ENCODE results near the gene APBB2.

Gene APBB2

DNA sequence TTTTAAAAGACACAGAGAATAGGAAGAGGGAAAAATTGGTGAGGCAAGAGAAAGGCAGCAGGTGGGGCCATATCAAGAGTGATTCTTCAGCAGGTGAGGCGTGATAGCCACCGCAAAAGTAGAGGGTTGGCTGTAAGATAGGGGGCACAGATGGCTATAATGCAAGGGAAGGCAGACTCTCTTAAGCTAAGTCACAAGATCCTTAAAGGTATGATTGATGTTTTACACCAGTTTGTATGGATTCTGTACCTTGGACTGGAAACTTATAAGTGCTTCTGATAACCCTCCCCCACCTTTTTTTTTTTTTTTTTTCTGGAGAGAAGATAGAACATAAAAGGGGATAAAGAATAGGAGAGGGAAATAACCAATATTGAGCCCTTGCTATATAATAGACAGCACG, 424.6 kb downstream of the APBB2 start:
- DNase-seq = no peak

DNA sequence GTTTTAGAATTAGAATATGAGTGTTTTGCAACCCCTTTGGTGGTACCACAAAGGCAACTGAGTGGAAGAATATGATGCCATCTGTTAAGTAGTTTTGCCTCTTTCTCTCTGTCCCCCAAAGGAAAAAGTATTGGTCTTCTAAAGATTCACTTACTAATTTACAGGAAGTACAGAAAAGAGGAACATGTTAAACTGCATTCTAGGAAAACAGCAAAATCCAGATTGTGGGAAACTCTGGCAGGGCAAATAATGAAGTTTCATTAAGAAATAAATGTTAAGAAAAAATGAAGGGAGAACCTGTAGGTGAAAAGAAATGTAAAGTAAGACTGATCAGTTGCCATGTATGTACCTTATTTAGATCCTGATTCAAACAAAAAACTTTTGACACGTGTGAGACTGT, 425.3 kb downstream of the APBB2 start:
- DNase-seq = peak; percentile 42

DNA sequence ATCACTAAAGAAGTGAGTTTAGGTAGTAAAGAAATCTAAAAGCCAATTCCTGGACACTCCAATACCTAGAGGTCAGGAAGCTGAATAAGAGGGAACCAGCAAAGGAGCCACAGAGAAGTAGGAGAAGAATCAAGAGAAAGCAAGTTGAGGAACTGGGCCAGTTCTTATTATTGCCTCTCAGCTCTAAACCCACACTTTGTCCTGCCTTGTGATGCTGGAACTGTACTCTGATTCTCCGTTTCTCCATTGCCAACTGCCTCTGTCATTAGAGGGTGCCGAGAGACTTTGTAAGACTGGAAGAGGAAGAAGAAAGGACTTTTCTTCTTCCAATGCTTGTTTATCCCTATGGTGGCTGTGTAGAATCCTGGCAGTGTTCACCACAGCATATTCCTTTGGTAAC, 426.0 kb downstream of the APBB2 start:
- peak; percentile 63 for DNase-seq

DNA sequence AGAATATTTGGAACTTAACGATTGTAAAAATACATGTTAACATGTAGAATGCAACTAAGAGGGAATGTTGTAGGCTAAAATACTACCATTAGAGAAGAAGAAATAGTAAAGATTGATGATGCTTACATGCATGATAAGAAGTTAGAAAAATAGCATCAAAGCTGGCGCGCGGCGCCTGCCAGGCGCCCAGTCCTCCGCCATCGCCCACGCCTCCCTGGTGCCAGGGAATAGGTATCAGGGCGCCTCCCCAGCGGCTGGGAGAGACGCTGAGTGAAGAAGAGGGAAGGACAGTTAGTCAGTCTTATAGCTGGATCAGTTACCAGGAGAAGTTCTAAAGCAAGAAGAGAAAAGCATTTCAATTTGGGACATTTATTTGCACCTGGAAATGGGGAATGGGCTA, 428.6 kb downstream of the APBB2 start:
- no peak for DNase-seq

DNA sequence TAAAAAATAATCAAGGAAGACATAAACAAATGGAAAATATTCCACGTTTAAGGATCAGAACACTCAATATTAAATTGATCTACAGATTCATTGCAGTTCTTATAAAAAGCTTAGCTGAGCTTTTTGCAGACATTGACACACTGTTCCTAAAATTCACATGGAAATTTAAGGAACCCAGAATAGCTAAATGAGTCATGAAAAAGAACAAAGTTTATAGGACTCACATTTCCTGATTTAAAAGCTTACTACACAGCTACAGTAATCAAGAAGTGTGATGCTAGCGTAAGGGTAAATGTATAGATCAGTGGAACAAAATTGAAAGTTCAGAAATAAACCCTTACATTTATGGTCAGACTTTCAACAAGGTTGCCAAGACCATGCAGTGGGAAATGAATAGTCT, 431.5 kb downstream of the APBB2 start:
- peak; percentile 81 for DNase-seq

DNA sequence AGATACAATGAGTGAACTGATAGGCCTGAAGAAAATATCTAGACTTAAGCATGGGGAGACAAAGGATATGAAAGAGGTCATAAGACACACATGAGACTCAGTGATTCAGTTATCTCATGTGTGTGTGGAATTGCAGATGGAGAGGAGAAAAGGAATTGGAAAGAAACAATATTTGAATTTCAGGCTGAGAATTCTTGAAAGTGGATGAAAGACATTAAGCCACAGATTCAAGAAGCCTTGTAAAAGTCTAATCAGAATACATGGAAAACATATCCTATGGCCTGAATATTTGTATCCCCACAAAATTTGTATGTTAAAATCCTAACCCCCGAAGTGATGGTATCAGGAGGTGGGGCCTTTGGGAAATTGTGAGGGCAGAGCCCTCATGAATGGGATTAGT, 436.3 kb downstream of the APBB2 start:
- no peak for DNase-seq

DNA sequence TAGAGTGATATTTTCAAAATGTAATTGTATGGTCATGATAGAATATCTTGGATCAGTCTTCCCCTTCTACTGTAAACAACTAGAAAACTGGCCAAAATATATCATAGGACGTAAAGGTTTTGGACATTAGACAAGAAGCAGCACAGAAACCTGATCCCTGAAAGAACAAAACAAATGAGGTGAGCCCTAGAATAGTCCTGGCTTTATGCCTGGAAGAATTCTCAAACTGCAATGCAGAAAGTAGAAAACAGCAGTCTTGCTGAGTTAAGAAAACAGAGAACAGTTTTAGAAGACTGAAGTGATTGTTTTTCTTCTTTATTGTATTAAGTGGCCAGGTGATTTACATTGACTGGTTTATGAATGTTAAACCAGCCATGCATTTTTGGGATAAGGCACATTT, 445.1 kb downstream of the APBB2 start:
- DNase-seq = no peak

DNA sequence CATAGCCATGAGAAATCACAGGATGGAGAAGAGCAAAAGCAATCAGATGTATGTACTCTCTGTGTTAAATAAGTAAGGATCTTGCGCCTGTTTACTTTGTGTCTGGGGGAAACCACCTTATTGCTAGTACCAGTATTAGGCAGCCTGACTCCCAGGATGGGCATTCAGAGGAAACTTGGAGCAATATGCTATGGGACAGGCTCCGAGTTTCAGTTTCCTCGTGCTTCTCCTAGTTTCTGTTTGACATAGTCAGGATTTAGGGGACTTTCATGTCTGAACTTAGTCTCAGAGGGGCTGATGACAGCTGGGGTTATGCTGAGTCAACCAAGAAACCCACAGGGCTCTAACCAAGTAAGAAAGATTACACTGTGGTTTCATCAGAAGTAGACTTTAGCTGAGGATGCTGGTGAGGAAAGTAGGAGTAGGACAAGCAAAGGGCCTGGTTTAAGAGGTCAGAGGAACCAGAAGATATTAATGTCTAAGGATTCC, 451.1 kb downstream of the APBB2 start:
- peak; percentile 97 for DNase-seq
